ENCODE results near the gene INTS6.

Gene INTS6, protein sequence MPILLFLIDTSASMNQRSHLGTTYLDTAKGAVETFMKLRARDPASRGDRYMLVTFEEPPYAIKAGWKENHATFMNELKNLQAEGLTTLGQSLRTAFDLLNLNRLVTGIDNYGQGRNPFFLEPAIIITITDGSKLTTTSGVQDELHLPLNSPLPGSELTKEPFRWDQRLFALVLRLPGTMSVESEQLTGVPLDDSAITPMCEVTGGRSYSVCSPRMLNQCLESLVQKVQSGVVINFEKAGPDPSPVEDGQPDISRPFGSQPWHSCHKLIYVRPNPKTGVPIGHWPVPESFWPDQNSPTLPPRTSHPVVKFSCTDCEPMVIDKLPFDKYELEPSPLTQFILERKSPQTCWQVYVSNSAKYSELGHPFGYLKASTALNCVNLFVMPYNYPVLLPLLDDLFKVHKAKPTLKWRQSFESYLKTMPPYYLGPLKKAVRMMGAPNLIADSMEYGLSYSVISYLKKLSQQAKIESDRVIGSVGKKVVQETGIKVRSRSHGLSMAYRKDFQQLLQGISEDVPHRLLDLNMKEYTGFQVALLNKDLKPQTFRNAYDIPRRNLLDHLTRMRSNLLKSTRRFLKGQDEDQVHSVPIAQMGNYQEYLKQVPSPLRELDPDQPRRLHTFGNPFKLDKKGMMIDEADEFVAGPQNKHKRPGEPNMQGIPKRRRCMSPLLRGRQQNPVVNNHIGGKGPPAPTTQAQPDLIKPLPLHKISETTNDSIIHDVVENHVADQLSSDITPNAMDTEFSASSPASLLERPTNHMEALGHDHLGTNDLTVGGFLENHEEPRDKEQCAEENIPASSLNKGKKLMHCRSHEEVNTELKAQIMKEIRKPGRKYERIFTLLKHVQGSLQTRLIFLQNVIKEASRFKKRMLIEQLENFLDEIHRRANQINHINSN

DNA sequence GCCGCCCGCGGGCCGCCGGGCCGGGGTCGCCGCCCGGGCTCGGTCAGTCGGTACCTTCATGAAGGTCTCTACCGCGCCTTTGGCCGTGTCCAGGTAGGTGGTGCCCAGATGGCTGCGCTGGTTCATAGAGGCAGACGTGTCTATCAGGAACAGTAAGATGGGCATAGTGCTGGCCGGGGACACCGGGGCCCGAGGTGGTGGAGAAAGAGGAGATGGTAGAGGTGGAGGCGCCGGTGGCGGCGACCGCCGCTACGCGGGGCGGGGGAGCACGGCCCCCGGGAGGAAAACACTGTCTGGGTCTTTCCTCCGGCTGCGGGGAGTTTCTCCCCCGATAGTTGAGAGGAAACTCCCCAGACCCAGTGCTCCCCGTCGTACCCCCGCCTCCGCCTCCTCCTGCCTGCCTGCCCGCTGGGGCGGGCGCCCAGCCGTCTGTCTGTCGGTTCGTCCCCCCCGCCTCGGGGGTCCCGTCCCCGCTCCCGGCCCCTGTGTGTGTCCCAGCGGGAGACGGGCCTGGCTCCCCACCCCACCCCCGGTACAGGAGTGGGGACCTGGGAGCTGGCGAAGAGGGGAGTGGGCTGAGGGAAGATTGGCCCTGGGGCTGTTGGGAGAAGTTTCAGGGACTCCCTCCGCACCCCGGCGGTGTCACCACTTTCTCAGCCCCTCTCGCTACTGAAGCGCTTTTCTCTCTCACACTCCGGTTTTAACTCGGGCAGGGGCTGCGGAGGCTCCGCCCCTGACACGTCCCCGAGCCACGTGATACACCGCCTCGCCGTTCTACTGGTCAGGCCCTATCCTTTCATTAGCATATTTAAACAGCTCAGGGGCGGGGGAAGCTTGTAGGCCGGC, at the start of gene INTS6:
Gene INTS6, minus strand, starts transcription at position 676 of the 846 bp plus-strand sequence. Its CDS starts 511 bp downstream, at position 165.
- peak; percentile 99 for DNase-seq (ENCODE audit: low read depth)

DNA sequence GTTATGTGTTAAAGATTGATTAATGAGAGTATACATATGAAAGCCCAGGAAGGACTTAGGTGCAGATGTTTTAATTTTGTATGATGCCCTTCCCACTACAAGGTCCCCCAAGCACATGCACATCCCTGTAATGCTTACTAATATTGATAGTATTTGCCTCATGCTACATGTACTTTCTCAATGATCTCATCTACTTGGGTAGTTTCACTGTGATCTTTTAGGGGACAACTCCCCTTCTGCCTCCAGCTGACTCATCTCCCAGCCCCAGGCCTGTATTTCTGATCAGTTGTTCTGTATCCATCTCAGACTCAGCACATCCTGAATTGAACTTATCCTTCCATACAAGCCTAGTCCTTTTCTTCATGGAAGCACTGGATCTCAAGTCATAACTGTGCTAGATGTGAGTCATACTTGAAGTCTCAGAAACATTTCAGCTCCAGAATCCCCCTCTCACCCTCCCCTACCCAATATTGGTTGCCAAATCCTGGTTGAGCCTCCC, 49.4 kb upstream of the INTS6 start:
- DNase-seq (ENCODE audit: low read depth) = no peak

DNA sequence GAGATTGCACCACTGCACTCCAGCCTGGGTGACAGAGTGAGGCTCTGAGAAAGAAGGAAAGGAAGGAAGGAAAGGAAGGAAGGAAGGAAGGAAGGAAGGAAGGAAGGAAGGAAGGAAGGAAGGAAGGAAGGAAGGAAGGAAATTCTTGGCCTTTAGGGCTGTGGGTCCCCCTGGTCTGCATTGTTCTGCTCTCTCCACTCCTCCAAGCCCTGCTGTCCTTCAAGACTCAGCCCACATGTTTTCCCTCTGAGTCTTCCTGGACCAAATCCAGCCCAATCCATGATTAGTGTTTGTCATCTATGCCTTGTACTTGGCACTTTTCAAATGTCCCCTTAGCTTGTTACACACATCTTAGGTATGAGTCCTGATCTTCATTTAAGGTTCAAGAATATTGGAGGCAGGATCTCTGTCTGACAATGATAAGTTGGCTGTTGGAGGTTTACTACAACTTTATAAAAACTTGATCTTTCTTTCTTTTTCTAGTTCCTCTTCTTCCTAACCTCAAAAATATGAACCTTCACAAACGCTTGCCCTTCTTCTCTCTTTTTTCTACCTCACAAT, 48.8 kb upstream of the INTS6 start:
- peak; percentile 55 for DNase-seq (ENCODE audit: low read depth)

DNA sequence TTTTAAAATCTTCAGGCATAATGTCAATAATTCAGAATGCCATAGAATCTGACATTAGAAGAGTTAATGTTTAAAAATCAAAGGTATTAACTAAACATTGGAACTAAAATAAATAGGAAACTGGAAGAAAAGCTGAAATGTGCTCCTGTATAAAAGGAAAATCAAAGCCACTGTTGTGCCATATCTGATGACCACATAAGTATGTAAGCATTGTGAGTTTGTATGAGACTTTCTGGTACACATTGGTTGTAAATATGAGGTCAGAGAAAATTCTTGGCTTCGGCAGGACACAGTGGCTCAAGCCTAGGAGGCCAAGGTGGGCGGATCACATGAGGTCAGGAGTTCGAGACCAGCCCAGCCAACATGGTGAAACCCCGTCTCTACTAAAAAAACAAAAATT, 48.3 kb upstream of the INTS6 start:
- DNase-seq (ENCODE audit: low read depth) = no peak

DNA sequence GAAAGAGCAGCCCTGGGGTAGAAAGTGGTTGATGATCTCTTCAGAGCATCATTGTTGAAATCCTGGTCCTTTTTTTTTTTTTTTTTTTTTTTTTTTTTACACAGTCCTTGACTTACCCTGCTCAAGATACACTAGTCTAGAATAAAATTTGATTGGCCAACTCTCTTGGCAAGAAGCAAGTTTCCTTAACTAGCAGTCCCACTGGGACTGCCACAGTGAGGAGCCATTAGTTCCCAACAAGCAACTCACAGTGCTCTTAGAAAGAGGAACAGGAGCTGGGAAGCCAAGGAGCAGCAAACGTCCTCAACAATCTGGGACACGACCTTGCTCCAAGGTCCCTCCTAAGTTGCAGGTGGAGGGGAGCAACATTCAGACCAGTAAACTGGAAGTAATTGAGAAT, 47.9 kb upstream of the INTS6 start:
- DNase-seq (ENCODE audit: low read depth) = no peak

DNA sequence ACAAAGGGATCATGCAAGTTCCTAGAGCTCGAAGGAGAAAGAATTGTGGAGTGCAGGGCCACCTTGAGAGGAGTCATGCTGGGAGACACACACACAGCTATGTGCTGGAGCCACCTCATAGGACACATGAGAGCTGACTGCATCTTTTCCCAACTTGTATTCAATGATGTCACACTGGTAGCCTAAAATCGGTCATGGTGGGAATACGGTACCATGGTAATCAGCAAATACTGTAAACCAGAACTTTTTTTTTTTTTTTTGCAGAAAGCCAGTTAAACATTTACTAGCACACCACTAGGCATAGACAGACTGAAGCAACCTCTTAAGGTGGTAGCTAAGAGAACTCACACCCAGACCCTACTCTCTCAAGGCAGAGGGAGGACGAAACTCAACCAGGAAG, 47.0 kb upstream of the INTS6 start:
- DNase-seq (ENCODE audit: low read depth) = no peak

DNA sequence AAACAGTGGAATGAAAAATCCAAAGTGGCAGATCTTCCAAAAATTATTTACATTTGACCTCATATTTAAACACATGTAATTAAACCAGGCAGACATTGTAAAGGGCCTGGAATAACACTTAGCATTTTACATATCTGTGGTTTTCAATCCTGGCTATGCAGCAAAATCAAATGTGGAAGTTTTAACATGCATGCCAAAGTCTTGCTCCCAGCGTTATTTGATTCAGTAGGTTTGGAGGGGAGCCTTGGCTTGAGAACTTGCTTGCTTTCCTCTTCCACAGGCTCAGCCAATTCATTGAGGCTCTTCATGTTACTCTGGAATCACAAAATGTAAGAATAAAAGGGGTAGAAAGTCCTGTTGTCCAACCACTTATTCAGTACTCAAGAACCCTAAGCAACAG, 42.5 kb upstream of the INTS6 start:
- DNase-seq (ENCODE audit: low read depth) = no peak

DNA sequence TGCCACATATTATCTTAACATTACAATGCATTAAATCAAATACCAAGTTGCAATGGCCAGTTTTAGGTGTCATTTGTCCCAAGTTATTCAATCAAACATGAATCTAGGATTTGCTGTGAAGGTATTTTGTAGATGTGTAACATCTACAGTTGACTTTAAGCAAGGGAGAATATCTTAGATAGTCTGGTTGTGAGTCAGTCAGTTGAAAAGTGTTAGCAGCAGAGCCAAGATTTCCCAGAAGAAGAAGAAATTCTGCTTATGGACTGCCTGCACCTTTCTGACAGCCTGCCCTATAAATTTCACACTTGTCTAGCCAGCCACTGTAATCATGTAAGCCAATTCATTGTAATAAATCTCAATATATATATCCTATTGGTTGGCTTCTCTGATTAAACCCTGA, 41.3 kb upstream of the INTS6 start:
- DNase-seq (ENCODE audit: low read depth) = no peak

DNA sequence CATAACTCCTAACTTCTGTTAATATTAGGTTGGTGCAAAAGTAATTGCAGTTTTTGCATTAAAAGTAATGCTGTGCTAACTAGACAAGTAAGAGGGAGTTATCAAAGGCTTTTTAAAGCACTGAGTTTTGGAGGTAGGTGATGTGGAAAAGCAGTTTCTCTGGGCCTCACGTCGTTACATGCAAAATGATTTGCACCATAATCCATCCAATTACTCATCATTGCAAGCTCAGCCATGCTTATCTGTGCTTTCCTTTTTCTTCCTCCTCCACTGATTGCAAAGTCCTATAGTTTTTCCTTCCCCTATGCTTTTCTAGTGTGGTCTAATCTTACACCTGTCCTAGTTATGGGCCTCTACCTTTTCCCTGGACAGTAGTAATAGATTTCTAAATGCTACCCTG, 35.4 kb upstream of the INTS6 start:
- no peak for DNase-seq (ENCODE audit: low read depth)

DNA sequence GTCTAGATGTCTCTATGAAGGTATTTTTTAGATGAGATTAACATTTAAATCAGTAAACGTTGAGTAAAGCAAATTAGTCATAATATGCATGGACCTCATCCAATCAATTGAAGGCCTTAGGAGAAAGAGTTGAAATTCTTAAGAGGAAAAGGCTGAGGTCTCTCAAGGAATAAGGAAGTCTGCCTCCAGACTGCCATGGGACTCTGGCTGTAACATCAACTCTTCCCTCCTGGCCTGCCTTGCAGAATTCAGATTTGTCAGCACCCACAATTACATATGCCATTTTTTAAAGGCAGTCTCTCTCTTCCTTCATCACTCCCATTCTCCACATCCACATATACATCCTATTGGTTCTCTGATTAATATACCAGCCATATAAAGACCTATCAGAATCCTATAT, 28.8 kb upstream of the INTS6 start:
- DNase-seq (ENCODE audit: low read depth) = no peak

DNA sequence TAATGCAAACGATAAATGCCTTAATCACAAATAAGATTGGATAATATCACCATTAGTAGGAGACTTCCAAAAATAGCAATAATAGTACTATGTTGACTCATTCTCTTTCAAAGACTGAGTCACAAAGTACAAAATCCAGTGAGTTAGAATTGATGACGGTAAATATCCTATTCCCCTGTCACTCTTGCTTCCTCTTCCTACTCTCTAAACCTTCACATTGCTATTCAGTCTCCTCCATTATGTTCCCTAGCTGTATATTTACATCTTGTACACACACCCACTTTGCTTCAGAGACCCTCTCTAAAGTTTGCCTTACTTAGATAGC, 26.3 kb upstream of the INTS6 start:
- DNase-seq (ENCODE audit: low read depth) = peak; percentile 45

DNA sequence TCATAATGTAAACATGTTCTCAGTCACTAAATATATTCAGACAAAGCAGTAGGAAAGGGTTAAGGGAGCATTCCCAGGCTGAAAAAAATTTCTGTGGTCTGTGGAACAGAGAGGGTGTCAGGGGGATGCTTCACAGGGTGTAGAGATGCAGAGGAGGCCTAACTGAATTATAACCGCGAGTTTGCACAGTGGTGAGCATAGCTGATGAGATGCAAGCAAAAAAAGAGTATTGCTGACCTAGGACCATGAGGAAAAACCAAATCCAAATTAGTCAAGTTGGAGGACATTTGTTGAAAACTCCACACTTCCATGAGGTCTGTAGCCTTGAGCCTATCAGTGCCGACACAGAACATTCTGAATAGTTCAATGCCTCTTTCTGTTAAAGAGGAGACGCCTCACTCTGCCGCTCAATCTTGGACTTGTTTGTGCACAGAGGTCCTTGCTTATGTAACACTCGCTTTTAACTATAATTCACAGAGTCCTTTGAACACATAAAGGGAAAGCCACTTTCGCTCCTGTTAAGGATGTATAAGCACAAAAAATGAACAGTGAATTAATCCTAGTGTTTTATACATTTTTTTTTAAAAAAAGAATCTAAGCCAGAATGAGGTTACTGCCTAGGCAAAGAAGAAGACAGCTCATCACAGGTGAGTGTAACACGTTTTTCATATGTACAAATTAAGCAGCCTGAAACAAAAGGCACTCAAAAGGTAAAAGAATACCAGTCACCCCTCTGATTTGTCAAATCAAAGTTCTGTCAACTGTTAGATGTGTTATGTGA, 25.8 kb upstream of the INTS6 start:
- no peak for DNase-seq (ENCODE audit: low read depth)

DNA sequence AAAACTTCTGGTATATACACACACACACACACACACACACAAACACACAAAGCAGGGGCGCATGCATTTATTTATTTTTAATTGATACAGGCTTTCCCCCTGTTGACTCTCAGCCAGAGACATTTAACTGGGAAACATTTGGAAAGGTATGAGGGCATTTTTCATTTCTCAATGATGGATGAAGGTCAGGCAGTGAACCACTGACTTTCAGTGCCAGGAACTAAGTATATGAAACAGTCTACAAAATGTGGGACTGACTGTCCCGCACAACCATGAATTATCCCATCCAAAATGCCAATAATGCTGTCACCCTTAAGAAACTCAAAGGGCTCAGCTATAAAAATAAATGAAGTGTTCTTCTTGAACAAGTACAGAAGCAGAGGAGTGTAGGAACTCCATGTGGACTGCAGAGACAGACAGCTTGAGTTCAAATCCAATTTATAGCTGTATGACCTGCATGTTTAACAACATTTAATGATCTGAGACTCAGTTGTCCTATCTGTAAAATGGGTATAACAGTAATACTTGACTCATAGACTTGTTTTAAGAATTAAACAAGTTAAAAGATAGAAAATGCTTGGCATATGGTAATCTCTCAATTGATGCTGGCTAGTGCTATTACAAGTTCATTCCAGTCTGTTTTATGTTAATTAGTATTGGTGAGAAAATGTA, 25.0 kb upstream of the INTS6 start:
- no peak for DNase-seq (ENCODE audit: low read depth)

DNA sequence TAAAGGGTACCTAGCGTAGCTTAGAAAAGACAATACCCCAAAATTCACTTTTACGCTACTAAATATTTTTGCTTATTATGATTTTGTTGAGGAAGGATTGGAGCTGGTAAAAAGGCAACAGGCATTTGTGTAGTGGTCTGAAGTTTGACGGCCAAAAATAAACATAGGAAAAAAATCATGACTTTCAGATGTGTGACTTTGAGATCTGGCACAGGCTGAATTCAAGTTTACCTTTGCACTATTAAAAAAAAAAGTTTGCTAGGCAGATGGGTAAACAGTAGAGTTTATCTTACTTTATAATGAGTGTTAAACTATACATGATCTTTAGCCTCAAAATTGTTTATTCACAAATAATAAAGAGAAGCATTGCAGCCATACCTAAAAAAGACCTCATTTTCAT, 24.3 kb upstream of the INTS6 start:
- no peak for DNase-seq (ENCODE audit: low read depth)

DNA sequence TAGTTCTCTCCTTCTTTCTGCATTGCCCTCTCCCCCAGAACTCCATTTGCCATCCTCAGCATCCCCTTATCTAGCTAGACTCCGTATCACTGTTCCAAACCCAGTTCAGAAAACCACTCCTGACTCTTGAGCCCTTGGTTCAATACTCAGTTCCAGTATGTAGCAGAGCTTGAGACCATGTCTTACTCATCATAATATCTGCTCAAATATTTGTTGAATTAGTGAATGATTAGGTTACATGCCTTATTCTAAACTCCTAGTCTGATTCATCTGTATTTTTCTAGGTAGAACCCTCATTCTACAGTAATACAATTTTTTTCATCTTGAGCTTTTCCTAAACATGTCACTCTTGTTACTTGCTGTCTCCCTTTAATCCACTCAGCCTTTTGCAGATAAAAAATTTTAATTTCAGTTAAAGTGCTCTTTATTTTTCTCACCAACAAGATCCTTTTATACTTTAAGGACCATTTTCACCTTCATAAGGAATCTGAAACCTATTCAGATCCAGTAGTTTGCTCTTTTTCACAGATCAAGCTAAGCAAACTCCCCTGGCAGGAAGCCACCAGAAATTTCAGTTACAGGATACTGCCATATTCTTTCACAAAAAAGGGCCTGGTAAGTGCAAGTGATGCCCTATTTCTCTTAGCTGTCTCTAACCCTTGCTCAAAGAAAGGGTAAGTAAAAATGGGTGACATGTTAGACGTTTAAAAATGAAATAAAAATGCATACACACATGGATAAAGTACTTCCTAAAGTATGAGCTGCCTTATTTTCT, 23.1 kb upstream of the INTS6 start:
- DNase-seq (ENCODE audit: low read depth) = no peak

DNA sequence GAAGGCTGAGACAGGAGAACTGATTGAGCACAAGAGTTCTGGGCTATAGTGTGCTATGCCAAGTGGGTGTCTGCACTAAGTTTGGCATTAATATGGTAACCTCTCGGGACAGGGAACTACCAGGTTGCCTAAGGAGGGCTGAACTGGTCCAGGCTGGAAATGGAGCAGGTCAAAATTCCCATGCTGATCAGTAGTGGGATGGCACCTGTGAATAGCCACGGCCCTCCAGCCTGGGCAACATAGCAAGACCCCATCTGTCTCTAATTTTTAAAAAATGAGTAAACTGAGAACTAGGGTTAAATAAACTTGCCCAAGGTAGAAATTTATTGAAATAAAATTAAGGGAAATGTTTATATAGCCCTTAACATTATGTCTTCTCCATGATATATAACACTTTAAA, 17.0 kb upstream of the INTS6 start:
- no peak for DNase-seq (ENCODE audit: low read depth)

DNA sequence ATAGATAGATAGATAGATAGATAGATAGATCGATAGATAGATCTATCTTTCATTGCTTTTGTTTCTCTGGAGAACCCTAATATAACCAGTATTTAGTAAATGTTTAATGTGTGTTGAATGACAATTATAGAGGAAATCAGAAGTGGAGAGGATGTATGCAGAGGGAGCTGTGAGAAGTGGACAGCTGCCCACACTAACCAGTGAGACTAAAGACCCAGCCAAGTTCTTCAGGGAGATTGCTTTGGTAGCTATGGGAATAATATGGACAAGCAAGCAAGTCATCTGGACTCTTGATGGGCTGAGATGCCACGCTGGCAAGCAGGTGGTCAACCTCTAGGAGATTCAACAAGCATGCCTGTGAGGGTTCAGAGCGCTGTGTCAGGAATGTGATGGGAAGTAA, 14.9 kb upstream of the INTS6 start:
- no peak for DNase-seq (ENCODE audit: low read depth)

DNA sequence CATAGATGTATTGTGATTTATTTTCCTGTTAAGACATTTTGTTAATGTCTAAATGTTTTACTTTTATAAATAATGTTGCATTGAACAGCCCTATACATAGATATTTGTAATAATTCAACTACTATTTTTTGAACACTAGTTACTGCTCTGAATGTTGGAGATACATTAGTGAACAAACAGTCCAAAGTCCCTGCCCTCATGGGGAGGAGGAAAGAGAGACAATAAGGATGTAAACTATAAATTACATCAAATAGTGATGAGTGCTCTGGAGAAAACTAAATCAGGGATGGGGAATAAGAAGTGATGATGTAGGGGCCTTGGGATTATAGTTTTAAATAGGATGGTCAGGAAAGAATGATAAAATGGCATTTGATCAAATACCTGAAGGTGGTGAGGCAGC, 12.3 kb upstream of the INTS6 start:
- no peak for DNase-seq (ENCODE audit: low read depth)

DNA sequence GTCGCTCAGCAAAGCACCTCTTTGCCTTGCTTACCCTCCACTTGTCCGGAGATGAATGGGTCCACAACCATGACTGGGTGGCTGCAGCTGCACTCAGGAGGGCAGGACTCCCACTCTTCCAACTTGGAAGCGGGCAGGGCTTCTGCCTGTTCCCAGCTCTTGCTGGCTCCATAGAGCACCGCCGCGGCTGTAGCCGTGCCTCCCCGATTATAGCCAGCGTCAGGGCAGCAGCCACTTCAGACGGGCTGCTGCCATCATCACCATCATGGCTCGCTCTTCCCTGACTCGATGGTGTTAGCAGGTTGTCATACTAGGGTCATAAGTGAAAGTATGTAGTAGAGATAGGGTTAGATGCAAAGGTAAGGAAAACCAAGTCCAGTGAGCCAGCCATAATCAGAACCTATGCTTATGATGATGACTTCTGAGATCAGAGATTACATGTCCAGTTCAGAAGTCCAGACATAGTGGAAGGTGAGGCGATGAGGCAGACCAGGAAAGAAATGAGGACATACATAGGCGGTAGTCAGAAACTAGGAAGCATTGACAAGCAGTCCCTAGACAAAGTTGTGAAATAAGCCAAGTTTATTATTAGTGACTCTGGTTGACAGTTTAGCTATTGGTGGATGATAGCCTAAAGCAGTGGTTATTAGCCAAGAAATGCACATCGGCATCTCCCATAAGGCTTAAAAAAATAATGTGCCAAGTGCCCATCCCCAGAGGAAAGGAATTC, 4.4 kb upstream of the INTS6 start:
- DNase-seq (ENCODE audit: low read depth) = no peak
